Large intestine (tissue), 3 donors: ENCODE measurements around the gene EPB41. TPM values are rescaled to one million over a fixed set of nuclear protein-coding genes. Genes with fewer than 3 reads are reported as not detected.
"Not testable (repeated sequence)": the region's sequence is repeated elsewhere in the genome, so short reads cannot be mapped to it uniquely, and the experiment has no call there.

Experiments
- DNase-seq, 2 donors: peaks; one replicate each; pipeline versions ENCODE4 v3.0.0 to v3.0.0-alpha.2; 2013
- H3K27ac ChIP-seq: one replicate; pipeline ENCODE4 v1.5.1; 2013; ENCODE audit warnings: low read length
- H3K27me3 ChIP-seq: 2 replicates; pipeline ENCODE4 v1.6.1; 2013; ENCODE audit warnings: low read length; ENCODE audit not compliant: control insufficient read depth, insufficient read depth
- H3K36me3 ChIP-seq: 2 replicates; pipeline ENCODE4 v1.6.1; 2013; ENCODE audit warnings: low read length; ENCODE audit not compliant: control insufficient read depth, insufficient read depth
- H3K4me1 ChIP-seq: one replicate; pipeline ENCODE4 v1.6.1; 2013; ENCODE audit warnings: low read length; ENCODE audit not compliant: control insufficient read depth, insufficient read depth
- H3K4me3 ChIP-seq: one replicate; pipeline ENCODE4 v1.5.1; 2013; ENCODE audit warnings: low read length
- H3K9me3 ChIP-seq: one replicate; pipeline ENCODE4 v1.6.1; 2013; ENCODE audit warnings: mild to moderate bottlenecking, low read depth, low read length, moderate library complexity; ENCODE audit not compliant: control insufficient read depth
- WGBS: methylation state at CpG from one replicate; pipeline ENCODE4 v1.1.5; 2013; ENCODE audit warnings: low lambda C conversion rate; ENCODE audit not compliant: insufficient coverage; 5-methylcytosine and 5-hydroxymethylcytosine counted together
- polyA plus RNA-seq: library from polyadenylated mRNA; unstranded; fragments of 120-200 nt; gene quantifications from one replicate; pipeline ENCODE4 v1.2.1, GENCODE V29; 2013

Gene EPB41
- polyA plus RNA-seq, 1 donor, result 54.0 TPM

DNA sequence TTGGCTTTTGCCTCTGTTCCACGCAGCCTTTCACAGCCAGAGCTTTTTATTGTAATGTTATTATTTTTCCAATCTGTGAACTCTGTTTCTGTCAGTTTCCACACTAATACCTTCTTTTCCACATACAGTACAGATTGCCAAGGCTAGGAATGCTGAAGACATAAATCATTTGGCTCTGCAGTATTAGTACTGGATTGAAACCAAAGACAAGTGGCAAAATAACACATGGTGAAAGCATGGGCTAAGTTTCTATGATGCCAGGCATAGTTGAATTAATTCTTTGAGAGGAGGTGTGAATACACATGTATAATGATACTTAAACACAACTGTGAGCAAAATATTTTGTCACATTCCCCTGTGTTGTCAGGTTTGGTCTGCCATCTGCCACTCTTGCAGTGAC lies 135.8 kb downstream of the EPB41 start:
- no peaks in the 10 kb centered on the region for H3K27me3 ChIP-seq
- no peaks in the 10 kb centered on the region for H3K9me3 ChIP-seq
- H3K4me3 ChIP-seq, result no peak overlapping the region
- 100% methylated on average over 1 of the region's 1 CpG for WGBS
- DNase-seq, result no peak
- no peaks in the 10 kb centered on the region for H3K4me1 ChIP-seq
- H3K36me3 ChIP-seq, result peaks cover 11% of the 10 kb centered on the region
- no peak overlapping the region for H3K27ac ChIP-seq

DNA sequence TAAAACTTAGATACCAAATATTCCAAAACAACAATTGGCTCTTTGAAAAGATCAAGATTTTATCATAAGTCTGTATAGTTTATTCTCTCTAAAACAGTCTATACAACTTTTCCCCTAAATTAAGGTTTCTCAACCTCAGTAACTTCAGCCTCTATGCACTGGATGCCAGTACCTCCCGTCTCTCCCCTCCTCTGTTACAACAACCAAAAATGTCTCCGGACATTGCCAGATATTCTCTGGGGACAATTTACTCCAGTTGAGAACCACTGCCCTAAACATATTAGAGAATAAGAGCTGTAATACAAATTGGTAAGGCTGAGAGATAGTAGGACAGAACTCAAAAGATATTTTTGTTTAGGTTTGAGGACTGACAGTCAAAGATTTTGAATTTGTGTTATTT lies 137.7 kb downstream of the EPB41 start:
- H3K27ac ChIP-seq, result no peak overlapping the region
- no peaks in the 10 kb centered on the region for H3K27me3 ChIP-seq
- no peaks in the 10 kb centered on the region for H3K9me3 ChIP-seq
- H3K4me1 ChIP-seq, result no peaks in the 10 kb centered on the region
- no peak for DNase-seq
- no peak overlapping the region for H3K4me3 ChIP-seq
- no CpG with 5 or more reads among the region's 2 CpGs for WGBS
- peaks cover 14% of the 10 kb centered on the region for H3K36me3 ChIP-seq

DNA sequence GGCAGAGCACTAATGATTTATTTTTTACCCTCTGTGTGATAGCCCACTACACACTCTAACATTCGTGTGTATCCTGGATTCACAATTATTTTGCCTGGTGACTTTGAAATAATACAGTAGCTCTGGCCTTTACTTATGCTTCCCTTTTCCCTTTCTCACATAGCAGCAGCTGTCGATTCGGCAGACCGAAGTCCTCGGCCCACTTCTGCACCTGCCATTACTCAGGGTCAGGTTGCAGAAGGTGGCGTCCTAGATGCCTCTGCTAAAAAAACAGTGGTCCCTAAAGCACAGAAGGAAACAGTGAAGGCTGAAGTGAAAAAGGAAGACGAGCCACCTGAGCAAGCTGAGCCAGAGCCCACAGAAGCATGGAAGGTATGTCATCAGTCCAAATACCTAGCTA lies 138.6 kb downstream of the EPB41 start:
- no peaks in the 10 kb centered on the region for H3K9me3 ChIP-seq
- no CpG with 5 or more reads among the region's 7 CpGs for WGBS
- no peak for DNase-seq
- no peak overlapping the region for H3K27ac ChIP-seq
- no peaks in the 10 kb centered on the region for H3K4me1 ChIP-seq
- no peaks in the 10 kb centered on the region for H3K27me3 ChIP-seq
- peaks cover 14% of the 10 kb centered on the region for H3K36me3 ChIP-seq
- no peak overlapping the region for H3K4me3 ChIP-seq

GRCh38 chr1:29055160-29055559 lies 140.8 kb downstream of the EPB41 start:
- DNase-seq, result no peak
- Histone ChIP-seq H3K27ac (no peak overlapping the region), H3K4me1 (no peaks in the 10 kb centered on the region), H3K36me3 (peaks cover 14% of the 10 kb centered on the region), H3K9me3 (no peaks in the 10 kb centered on the region), H3K4me3 (no peak overlapping the region), H3K27me3 (no peaks in the 10 kb centered on the region)
- WGBS, result no CpG with 5 or more reads among the region's 1 CpG

- Histone ChIP-seq H3K9me3 (no peaks in the 10 kb centered on the region), H3K4me1 (no peaks in the 10 kb centered on the region), H3K27me3 (no peaks in the 10 kb centered on the region), H3K27ac (no peak overlapping the region), H3K36me3 (peaks cover 14% of the 10 kb centered on the region), H3K4me3 (no peak overlapping the region)
- WGBS, result no CpG with 5 or more reads among the region's 4 CpGs
- no peak for DNase-seq
Measured at GRCh38 chr1:29056256-29056655, 141.9 kb downstream of the EPB41 start.

DNA sequence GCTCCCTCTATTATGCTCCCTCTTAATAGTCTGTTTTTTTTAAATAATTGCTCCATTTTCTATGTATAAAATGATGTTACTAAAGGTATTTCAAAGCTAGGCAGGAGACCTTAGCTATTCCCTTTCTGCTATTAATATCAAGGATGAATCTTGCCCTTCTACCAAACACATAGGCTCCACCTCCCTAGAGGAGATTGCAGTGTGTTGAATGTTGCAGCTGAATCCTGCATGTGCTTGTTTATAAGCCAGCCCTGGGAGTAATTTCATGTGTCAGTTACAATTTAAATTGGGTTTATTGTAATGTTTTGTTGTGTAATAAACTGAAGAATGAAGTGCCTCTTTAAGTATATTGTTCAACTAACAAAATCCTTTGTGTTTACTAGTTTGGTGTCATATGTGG lies 143.3 kb downstream of the EPB41 start:
- peaks cover 14% of the 10 kb centered on the region for H3K36me3 ChIP-seq
- no peak overlapping the region for H3K27ac ChIP-seq
- no peak for DNase-seq
- no peaks in the 10 kb centered on the region for H3K9me3 ChIP-seq
- H3K4me1 ChIP-seq, result no peaks in the 10 kb centered on the region
- no peak overlapping the region for H3K4me3 ChIP-seq
- no peaks in the 10 kb centered on the region for H3K27me3 ChIP-seq

DNA sequence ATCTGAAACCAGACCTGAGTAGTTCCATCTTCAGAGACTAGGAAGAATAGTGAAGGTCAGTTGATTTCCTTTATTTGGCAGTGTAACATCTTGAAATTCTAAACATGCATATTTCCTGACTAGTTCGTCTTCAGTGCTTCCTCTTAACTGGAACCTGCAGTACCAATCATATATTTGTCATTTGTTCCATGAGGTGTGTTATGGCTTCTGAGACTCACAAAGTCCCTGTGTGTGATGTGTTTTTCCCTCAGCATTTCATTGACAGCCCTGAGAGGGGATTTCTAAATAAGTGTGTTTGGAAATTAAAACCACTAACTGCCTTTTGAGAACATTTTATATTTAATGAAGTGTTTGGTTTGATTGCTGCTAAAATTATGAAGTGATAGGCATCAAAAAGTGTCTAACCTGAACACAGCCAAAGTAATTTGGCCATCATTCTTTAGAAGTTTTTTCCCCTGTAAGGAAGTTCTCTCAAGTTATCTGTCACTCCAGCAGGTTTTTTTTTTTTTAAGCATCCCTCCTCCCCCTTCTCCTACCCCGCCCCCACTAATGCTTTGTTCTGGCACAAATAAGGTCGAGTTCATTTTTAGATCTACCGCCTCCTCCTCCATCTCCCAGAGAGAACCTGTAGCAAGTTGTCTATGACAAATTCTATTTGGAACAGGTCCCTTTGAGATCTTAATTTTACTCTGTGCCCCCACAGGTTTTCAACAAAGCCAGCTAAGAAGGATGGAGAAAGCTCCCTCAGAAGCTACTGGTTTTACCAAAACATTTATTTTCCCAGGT lies 148.0 kb downstream of the EPB41 start:
- WGBS, result 100% methylated on average over 1 of the region's 4 CpGs
- DNase-seq, result no peak

GRCh38 chr1:29064064-29064463 lies 149.7 kb downstream of the EPB41 start:
- Histone ChIP-seq H3K4me3 (no peak overlapping the region), H3K27ac (no peak overlapping the region), H3K27me3 (no peaks in the 10 kb centered on the region), H3K4me1 (no peaks in the 10 kb centered on the region), H3K36me3 (peaks cover 10% of the 10 kb centered on the region), H3K9me3 (no peaks in the 10 kb centered on the region)
- no peak for DNase-seq
- 100% methylated on average over 1 of the region's 1 CpG for WGBS

More for the DNA sequence above, 148.0 kb downstream of the EPB41 start:
- Histone ChIP-seq H3K36me3 (peaks cover 10% of the 10 kb centered on the region), H3K27ac (no peak overlapping the region), H3K9me3 (no peaks in the 10 kb centered on the region), H3K27me3 (no peaks in the 10 kb centered on the region), H3K4me3 (no peak overlapping the region), H3K4me1 (no peaks in the 10 kb centered on the region)

GRCh38 chr1:29077155-29077554 lies 162.8 kb downstream of the EPB41 start:
- 80% methylated on average over 1 of the region's 2 CpGs for WGBS
- Histone ChIP-seq H3K27ac (no peak overlapping the region), H3K9me3 (no peaks in the 10 kb centered on the region), H3K4me1 (no peaks in the 10 kb centered on the region), H3K4me3 (no peak overlapping the region), H3K36me3 (peaks cover 7% of the 10 kb centered on the region), H3K27me3 (no peaks in the 10 kb centered on the region)
- no peak for DNase-seq

DNA sequence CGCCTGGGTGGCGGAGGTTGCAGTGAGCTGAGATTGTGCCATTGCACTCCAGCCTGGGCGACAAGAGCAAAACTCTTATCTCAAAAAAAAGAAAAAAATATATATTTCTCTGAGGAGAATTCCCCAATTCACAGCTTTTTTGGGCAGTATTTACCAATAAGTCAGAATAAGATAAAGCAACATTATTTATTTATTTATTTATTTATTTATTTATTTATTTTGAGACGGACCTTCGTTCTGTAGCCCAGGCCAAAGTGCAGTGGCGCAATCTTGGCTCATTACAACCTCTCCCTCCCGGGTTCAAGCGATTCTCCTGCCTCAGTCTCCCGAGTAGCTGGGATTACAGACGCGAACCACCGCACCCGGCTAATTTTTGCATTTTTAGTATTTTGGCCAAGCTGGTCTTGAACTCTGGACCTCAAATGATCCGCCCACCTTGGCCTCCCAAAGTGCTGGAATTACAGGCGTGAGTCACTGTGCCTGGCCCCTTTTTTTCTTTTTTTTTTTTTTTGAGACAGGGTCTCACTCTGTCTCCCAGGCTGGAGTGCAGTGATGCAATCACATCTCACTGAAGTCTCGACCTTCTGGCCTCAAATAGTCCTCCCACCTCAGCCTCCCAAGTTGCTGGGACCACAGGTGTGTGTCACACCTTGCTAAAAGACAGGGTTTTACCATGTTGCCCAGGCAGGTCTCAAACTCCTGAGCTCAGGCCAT lies 165.7 kb downstream of the EPB41 start:
- H3K4me1 ChIP-seq, H3K4me3 ChIP-seq, DNase-seq, H3K9me3 ChIP-seq, H3K36me3 ChIP-seq, H3K27me3 ChIP-seq, H3K27ac ChIP-seq: not testable (repeated sequence)
- 70% methylated on average over 2 of the region's 16 CpGs for WGBS

GRCh38 chr1:29081201-29081600 lies 166.8 kb downstream of the EPB41 start:
- H3K27ac ChIP-seq, result no peak overlapping the region
- no CpG with 5 or more reads among the region's 3 CpGs for WGBS

More at GRCh38 chr1:29081201-29081600, 166.8 kb downstream of the EPB41 start:
- Histone ChIP-seq H3K9me3 (no peaks in the 10 kb centered on the region), H3K27me3 (no peaks in the 10 kb centered on the region), H3K36me3 (peaks cover 3% of the 10 kb centered on the region), H3K4me3 (no peak overlapping the region), H3K4me1 (no peaks in the 10 kb centered on the region)
- DNase-seq, result no peak
